Activated T-helper 1 cell treated with anti-CD3 and anti-CD28 coated beads, Interleukin-2, amount 50 U/mL, for 16 hours (primary cell): ENCODE results near the gene CEP128.

Source experiments
- DNase-seq, 2 donors: peaks; one replicate each; pipeline ENCODE4 v3.0.0-alpha.2; 2020; ENCODE audit warnings: low read depth in 1 of 2, low spot score in 1 of 2

CEP128 gene

DNA sequence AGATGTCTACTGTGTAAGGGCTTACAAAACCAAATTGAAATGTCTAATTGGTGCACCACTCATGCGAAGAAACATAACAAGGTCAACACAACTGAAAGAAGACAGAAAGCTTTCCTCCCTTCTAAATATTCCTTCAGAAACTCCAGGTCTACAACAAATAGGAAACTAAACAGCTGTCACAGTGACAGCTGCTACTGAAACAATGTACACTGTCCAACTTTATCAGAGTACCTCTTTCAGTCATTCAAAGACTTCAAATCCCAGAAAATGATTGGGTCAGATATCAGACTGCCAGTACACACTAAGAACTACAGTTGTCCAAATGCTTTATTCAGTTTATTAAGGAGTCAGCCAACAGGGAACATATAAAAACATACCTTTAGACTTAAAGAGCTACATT is 35.2 kb downstream of the CEP128 start:
- DNase-seq: no peak

- DNase-seq: no peak
These were observed 38.9 kb downstream of the CEP128 start for GRCh38 chr14:80902608-80903007.

GRCh38 chr14:80901822-80902221 is 39.7 kb downstream of the CEP128 start:
- DNase-seq: no peak

GRCh38 chr14:80901260-80901659 is 40.3 kb downstream of the CEP128 start:
- no peak for DNase-seq

DNA sequence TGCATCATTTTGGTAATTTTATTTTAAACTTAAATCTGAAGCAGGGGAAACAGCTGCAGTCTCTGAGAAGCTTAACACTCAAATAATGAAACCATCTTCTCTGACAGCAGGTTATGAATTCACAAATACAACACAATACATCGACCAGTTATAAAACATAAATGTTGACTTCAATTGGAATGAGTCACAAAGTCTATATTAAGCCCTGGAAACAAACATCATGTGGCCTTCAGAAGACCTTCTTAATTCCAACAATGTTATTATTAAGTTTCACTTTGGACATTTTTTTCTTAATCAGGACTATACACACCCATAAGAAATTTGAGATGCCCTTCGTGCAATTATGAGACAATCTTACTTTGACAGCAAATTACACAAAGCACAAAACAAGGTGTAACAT is 68.9 kb downstream of the CEP128 start:
- no peak for DNase-seq

DNA sequence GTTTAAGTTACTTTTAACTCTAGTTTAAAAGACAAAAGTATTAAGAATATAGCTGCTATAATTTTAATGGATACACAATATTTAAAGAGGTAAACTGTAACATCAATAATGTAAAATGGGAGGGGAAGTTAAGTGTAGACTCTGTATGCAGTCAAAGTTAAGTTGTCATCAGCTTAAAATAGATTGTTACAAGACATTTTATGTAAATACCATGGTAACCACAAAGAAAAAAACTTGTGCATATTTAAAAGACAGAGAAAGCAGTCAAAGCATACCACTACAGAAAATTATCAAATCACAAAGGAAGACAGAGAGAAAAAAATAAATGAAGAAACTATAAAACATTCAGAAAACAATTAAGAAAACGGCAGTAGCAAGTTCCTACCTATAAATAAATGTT is 73.3 kb downstream of the CEP128 start:
- DNase-seq: no peak

- no peak for DNase-seq
These were observed 73.7 kb downstream of the CEP128 start for GRCh38 chr14:80867798-80868197.

GRCh38 chr14:80867091-80867490 is 74.4 kb downstream of the CEP128 start:
- no peak for DNase-seq

GRCh38 chr14:80865565-80865964 is 76.0 kb downstream of the CEP128 start:
- no peak for DNase-seq

GRCh38 chr14:80862983-80863382 is 78.6 kb downstream of the CEP128 start:
- DNase-seq: no peak

DNA sequence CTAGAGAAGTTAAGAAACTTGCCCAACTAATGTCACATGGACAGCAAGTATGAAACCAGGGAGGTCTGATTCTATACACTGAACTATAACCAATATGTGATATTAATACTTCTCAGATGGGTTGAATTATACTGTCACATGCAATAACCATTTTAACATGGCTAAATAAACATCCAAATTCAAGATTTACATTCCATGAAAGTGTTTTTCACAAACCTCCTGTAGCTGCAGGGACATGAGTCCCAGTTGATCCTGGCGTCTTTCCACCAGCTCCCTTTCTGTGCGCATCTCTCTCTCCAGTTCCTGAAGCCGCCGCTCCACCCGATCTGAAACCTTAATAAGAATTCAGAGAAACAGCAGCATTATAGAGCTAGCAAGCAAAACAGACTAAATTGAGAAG is 79.0 kb downstream of the CEP128 start:
- DNase-seq: no peak

DNA sequence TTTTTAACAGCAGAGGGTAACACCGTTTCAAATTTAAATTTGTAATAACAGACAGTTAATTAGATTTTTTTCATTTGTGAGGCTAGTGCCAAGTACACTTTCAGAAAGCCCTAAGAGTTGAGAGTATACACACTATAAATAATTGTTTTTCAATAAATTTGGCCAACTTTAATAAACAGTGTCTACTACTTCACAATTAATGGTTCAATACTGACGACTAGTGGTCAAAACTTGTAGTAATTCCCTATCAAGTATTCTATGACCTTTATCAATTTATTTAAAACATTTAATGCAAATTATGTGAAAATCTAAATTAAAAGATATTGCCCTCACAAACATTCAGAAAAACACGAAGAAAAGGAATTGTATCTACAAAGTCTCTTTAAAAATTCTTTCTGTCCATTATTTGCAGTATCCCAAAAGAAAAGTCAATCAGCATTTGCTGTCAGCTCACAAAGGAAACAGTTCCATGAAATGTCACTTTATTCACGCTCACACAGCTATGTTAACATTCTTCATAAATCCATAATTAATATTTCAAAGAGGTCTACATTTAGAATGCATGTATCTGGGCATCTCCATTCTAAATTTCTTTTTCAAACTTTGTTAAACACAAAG is 91.2 kb downstream of the CEP128 start:
- no peak for DNase-seq

- DNase-seq: no peak
These were observed 94.5 kb downstream of the CEP128 start for GRCh38 chr14:80847070-80847469.

DNA sequence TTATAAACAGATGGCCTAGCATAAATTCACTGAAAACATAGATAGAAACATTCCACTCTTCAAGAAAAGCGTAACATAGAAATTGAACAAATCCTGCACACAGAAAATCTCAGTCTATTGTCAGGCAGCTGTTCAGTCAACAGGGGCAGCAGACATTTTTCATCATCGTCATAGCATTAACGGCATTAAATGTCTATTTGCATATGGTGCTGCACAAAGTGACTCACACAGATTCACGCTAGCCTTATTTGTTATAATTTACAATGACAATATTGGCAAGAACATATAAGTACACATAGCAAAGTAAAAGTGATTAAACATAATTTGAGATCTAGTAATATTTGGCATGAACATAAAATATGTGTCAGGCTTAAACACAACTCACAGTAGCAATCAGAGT is 95.7 kb downstream of the CEP128 start:
- no peak for DNase-seq

GRCh38 chr14:80844872-80845271 is 96.7 kb downstream of the CEP128 start:
- DNase-seq: no peak

- no peak for DNase-seq
These were observed 101.8 kb downstream of the CEP128 start for GRCh38 chr14:80839743-80840142.

DNA sequence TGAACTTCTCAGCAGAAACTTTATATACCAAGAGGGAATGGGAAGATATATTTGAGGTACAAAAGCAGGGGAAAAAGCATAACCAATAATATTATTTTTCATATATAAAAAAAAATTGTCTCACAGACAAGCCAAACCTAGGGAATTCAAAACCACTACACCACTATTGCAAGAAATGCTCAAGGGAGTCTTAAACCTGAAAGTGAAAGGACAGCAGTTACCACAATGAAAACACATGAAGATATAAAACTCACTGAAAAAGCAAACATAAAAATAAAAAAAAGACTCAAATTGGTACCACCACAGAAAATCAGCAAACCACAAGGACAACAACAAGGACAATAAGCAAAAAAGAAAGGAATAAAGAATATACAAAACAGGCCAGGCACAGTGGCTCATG is 131.9 kb downstream of the CEP128 start:
- no peak for DNase-seq

DNA sequence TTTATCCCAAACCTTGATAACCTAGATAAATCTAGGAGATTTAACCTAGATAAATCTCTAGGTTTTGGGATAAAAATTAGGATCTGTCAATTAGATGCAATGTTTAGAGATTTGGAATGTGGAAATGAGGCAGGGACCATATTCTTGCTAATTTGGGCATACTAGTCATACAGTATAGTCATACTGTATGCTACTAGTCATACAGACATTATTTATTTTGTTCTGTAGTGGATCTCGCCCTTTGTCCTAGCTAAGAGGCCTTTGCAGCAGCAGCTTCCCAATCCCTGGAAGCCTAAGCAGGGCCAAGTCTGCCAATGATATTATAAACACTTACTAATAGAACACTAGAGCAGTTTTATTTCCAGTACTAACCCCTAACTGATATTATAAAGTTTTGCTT is 136.4 kb downstream of the CEP128 start:
- no peak for DNase-seq

GRCh38 chr14:80798878-80799277 is 142.7 kb downstream of the CEP128 start:
- no peak for DNase-seq

DNA sequence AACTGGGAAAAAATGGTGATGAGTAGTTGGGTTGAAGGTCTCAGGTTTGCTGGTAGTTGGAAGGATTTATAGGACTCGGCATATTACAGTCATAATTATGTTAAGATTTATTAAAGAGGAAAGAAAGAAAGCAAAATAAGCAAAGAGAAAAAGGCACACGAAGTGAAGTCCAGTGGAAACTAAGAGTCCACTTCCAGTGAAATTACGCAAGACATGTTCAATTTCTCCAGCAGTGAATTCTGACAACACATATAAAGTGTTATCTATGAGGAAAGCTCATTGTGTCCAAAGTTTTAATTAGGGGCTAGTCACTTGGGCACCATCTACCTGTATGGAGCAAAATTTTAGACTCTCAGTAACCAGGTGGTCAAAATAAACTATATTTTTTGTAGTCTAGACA is 143.3 kb downstream of the CEP128 start:
- DNase-seq: no peak

GRCh38 chr14:80792771-80793170 is 148.8 kb downstream of the CEP128 start:
- DNase-seq: no peak

DNA sequence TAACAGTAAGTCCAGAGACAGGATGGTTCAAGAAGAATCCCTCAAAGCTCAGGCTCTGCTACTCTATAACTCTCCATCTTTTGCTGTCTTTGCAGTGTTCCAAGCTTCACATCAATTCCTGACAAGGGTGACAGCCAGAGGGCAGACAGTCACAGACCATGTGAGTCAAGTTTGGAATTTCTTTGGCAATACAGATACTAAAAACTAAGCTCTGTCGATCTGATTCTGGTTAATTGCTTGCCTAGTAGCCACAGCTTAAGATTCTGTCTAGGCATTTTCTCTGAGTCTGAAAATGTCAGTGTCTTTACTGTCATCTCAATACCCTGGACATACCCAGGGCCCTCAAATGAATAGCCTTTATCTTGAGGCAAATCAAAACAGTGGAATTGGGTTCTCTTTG is 153.7 kb downstream of the CEP128 start:
- DNase-seq: no peak

DNA sequence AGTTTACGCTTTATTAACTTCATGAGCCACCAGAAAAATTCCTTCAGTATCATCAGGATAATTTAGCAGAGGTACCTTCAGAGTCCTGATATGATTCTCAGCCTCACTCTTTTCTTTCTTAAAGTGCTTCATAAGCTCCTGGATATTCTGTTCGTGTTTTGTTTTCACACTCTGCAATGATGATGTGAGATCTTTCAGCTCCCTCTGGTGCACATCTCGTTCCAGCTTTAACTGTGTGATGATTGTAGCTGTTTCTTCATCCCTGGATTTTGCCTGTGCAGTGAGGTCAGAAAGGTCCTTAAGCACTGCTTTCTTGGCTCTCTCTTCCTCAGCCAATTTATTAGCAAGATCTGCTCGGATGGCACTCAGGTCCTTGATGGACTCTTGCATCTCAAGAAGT is 156.7 kb downstream of the CEP128 start:
- no peak for DNase-seq

- DNase-seq: no peak
These were observed 159.6 kb downstream of the CEP128 start for GRCh38 chr14:80781972-80782367.
